Measurements from ENCODE around the gene ZMIZ2. TPM values are rescaled to one million over a fixed set of nuclear protein-coding genes. Genes with fewer than 3 reads are reported as not detected.

The ZMIZ2 gene
- total and polyA plus RNA-seq, 9 of the 15 experiments (the other 6 are each of a cell fraction or from before 2014, with no cell fraction given) = 0.13 to 40.3 (median 4.9) TPM

- H3K36me3 ChIP-seq (ENCODE audit: control insufficient read depth, insufficient read depth, low read length) = peaks cover 56% of the 10 kb centered on the region; the same call in 2 of the 3 replicates
- no peaks in the 10 kb centered on the region for H3K27me3 ChIP-seq (ENCODE audit: control insufficient read depth in 2 of 2, insufficient read depth in 2 of 2, low read length in 2 of 2)
- H3K9ac ChIP-seq (ENCODE audit: insufficient read depth in 1 of 2, low read depth in 2 of 2, low read length in 2 of 2) = peak overlapping the region in 1 of 2 experiments; percentile 87; a peak in 2 of 4 replicates
- H3K9me3 ChIP-seq (replicated peaks; ENCODE audit: control insufficient read depth, insufficient read depth, low read depth, low read length) = no peaks in the 10 kb centered on the region
- H3K4me1 ChIP-seq (replicated peaks in 1 of 2; ENCODE audit: control insufficient read depth in 2 of 2, insufficient read depth in 2 of 2, low read length in 2 of 2) = peaks cover 17 to 41% of the 10 kb centered on the region in 2 experiments
- H3K4me3 ChIP-seq = no peak overlapping the region
- H3K27ac ChIP-seq (ENCODE audit: extremely low read depth, low read depth, low read length) = 0 out of 3 replicates have a peak overlapping the region, but pooled peaks have one; percentile 47
- CTCF ChIA-PET (ENCODE audit: low intra/inter-chr PET ratio) = no interaction called here
- H3K9me1 ChIP-seq (ENCODE audit: control insufficient read depth, insufficient read depth, low read length) = peaks cover 5% of the 10 kb centered on the region
- intact Hi-C loops (cut with micrococcal nuclease) = no loop called here
- TF ChIP-seq GATAD2B (IDR thresholded peaks at IDR 0.05; ENCODE audit: borderline replicate concordance) (no peak), SNAPC5 (CRISPR knock-in tag; IDR thresholded peaks at IDR 0.05) (no peak), GATA2 (CRISPR knock-in tag; IDR thresholded peaks at IDR 0.05) (no peak), ZC3H11A (IDR thresholded peaks at IDR 0.05; ENCODE audit: low read depth, low read length) (no peak), ZNF75A (CRISPR knock-in tag; IDR thresholded peaks at IDR 0.05) (no peak), ZNF232 (CRISPR knock-in tag; IDR thresholded peaks at IDR 0.05) (no peak), ASH1L (IDR thresholded peaks at IDR 0.05; ENCODE audit: borderline replicate concordance, low read depth, partially characterized antibody) (no peak), TRIM28 (IDR thresholded peaks at IDR 0.05) (no peak), PRMT5 (CRISPR knock-in tag; IDR thresholded peaks at IDR 0.05) (no peak), NFXL1 (CRISPR knock-in tag; IDR thresholded peaks at IDR 0.05) (no peak), SAP30 (IDR thresholded peaks at IDR 0.05; ENCODE audit: borderline replicate concordance, insufficient read depth, low read depth, low read length, poor library complexity, severe bottlenecking) (no peak), SRSF7 (optimal IDR thresholded peaks at IDR 0.05; ENCODE audit: low read depth, low read length) (no peak), ZNF197 (CRISPR knock-in tag; IDR thresholded peaks at IDR 0.05; ENCODE audit: low read depth) (no peak), NCOA2 (IDR thresholded peaks at IDR 0.05; ENCODE audit: partially characterized antibody in 2 of 2) (no peak), TEAD1 (CRISPR knock-in tag; IDR thresholded peaks at IDR 0.05) (no peak), PRDM10 (IDR thresholded peaks at IDR 0.05; ENCODE audit: partially characterized antibody) (no peak)
- TF ChIP-seq, protein P1, sequence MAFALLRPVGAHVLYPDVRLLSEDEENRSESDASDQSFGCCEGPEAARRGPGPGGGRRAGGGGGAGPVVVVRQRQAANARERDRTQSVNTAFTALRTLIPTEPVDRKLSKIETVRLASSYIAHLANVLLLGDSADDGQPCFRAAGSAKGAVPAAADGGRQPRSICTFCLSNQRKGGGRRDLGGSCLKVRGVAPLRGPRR (CRISPR knock-in tag; IDR thresholded peaks at IDR 0.05) = no peak
- TSS peak; percentile 56 for BruUV-seq (replicated peaks)
- ATAC-seq = no peak
- no peaks in the 10 kb centered on the region for H3K79me2 ChIP-seq (ENCODE audit: control insufficient read depth, insufficient read depth, low read length)
- in situ Hi-C loops (cut with MboI) = no loop called here
- WGBS (ENCODE audit: insufficient coverage, low coverage, missing lambda C conversion rate) = 81% methylated on average over 18 of the region's 19 CpGs
- no peak overlapping the region for H2AFZ ChIP-seq (ENCODE audit: low read depth, low read length)
- no peaks in the 10 kb centered on the region for H4K20me1 ChIP-seq (replicated peaks; ENCODE audit: control insufficient read depth, insufficient read depth, low read length)
- POLR2A ChIA-PET = interaction anchor here (0.6 to 3.0 kb wide), 3 partner anchors 31 to 160 kb away, joined by 3 to 14 read pairs (median 3); no protein-coding TSS in a partner anchor
- FAIRE-seq = no peak
- DNase-seq (ENCODE audit: extremely low read depth in 1 of 4, low spot score in 3 of 4) = no peak
- H3K4me2 ChIP-seq (ENCODE audit: insufficient read depth, low read length) = peak overlapping the region; percentile 29; the same call in 1 of the 2 replicates
These were observed 18.7 kb downstream of the ZMIZ2 start for GRCh38 chr7:44767134-44767911.
